H1 (cell line): ENCODE measurements around the gene SSH2. TPM values are rescaled to one million over a fixed set of nuclear protein-coding genes. Genes with fewer than 3 reads are reported as not detected.

Experiments used
- KDM1A ChIP-seq: fragments of 200-600, 300-600 bp; sonication (generic); IDR thresholded peaks from 2 replicates; pipeline ENCODE4 v1.7.1; 2016; ENCODE audit warnings: mild to moderate bottlenecking, low read length, borderline replicate concordance
- polyA plus RNA-seq, 7 experiments: library from polyadenylated mRNA; depleted of rRNA in 3 of 7; stranded (reverse) in 5 of 7; unstranded in 2 of 7; fragments of >200 nt in 5 of 7; fragments of 200-250 nt in 2 of 7; gene quantifications; 1 replicate in 5 of 7; 2 replicates in 1 of 7; 4 replicates in 1 of 7; pipeline versions ENCODE4 v1.2.1 to v1.2.3, GENCODE V29; 2011 to 2013; ENCODE audit warnings: missing spikeins in 2 of 7, mixed read lengths in 2 of 7
- total RNA-seq: library from RNA; stranded (reverse); fragmentation: NEBNext Ultra II Directional; extraction: Animal tissue kit (Norgen Biotek cat#: 25700); gene quantifications from 2 replicates; pipeline ENCODE4 v1.2.1, GENCODE V29; 2021

Gene SSH2
- total and polyA plus RNA-seq, 2 of the 8 experiments (the other 6 are each of a cell fraction or from before 2014, with no cell fraction given) = 5.2 to 15.9 TPM

DNA sequence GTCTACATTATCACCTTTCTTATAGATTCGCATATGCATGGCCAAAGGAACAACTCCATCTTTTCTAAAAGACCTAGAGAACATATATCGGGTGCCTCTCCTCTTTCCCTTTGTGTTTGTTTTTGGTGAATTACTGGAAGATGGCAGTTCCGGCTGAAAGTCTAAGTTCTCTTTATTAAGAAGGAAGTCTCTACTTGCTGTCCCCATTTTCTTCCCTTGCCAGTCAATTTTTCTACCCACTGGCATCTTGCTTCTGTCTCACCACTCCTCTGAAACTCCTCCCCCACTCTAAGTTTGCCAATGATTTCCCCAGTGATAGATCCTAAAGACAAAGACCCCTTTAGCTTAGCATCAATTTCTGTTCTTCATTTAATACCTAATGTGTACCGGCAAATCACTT, 213.5 kb downstream of the SSH2 start (continued):
- no peak for TF ChIP-seq KDM1A
